Keratinocyte (primary cell): ENCODE measurements around the gene TM7SF3. TPM values are rescaled to one million over a fixed set of nuclear protein-coding genes. Genes with fewer than 3 reads are reported as not detected.

Experiments used
- DNase-seq: peaks from one replicate; pipeline ENCODE4 v3.0.0-alpha.2; 2011; ENCODE audit warnings: low read depth, missing footprints, low spot score
- FAIRE-seq: peaks from 2 replicates; lab custom pipeline; 2011; peaks lifted over from hg19 to GRCh38; lab: Jason Lieb, UNC
- H2AFZ ChIP-seq: 2 replicates; pipeline ENCODE4 v1.6.0; 2012; ENCODE audit warnings: low read length, control low read depth, inconsistent platforms; ENCODE audit not compliant: control insufficient read depth
- H3K27ac ChIP-seq: 2 replicates; pipeline ENCODE4 v1.5.1; 2011; ENCODE audit warnings: low read length; ENCODE audit not compliant: control insufficient read depth, insufficient read depth
- H3K27me3 ChIP-seq: 3 replicates; pipeline ENCODE4 v1.6.0; 2011; ENCODE audit warnings: low read length; ENCODE audit not compliant: control insufficient read depth, insufficient read depth; ENCODE audit errors: extremely low read depth
- H3K36me3 ChIP-seq, 2 experiments: 2 replicates in 1 of 2; 3 replicates in 1 of 2; pipeline ENCODE4 v1.5.1; 2011; ENCODE audit warnings: low read length in 2 of 2, mild to moderate bottlenecking in 1 of 2; ENCODE audit not compliant: control insufficient read depth in 2 of 2, insufficient read depth in 2 of 2; ENCODE audit errors: extremely low read depth in 1 of 2
- H3K4me1 ChIP-seq: 3 replicates; pipeline ENCODE4 v1.5.1; 2011; ENCODE audit warnings: low read length; ENCODE audit not compliant: control insufficient read depth, insufficient read depth; ENCODE audit errors: extremely low read depth
- H3K4me2 ChIP-seq: 3 replicates; pipeline ENCODE4 v1.6.0; 2011; ENCODE audit warnings: low read depth, low read length; ENCODE audit not compliant: control insufficient read depth, insufficient read depth; ENCODE audit errors: extremely low read depth
- H3K4me3 ChIP-seq, 3 experiments: fragments of 200-600 bp in 1 of 3; sonication (generic) in 1 of 3; 2 replicates in 2 of 3; 3 replicates in 1 of 3; pipeline ENCODE4 v1.5.1; 2011 to 2016; ENCODE audit warnings: low read length in 3 of 3, mild to moderate bottlenecking in 3 of 3, control low read depth in 2 of 3, inconsistent platforms in 1 of 3, low read depth in 1 of 3, mixed read lengths in 1 of 3, mixed run types in 1 of 3, moderate library complexity in 1 of 3; ENCODE audit not compliant: control insufficient read depth in 2 of 3, insufficient read depth in 2 of 3; ENCODE audit errors: extremely low read depth in 1 of 3
- H3K79me2 ChIP-seq: 2 replicates; pipeline ENCODE4 v1.6.0; 2012; ENCODE audit warnings: low read length; ENCODE audit not compliant: control insufficient read depth, insufficient read depth
- H3K9ac ChIP-seq: 3 replicates; pipeline ENCODE4 v1.6.0; 2011; ENCODE audit warnings: low read length; ENCODE audit not compliant: control insufficient read depth, insufficient read depth; ENCODE audit errors: extremely low read depth
- H3K9me1 ChIP-seq: 3 replicates; pipeline ENCODE4 v1.6.0; 2011; ENCODE audit warnings: low read length; ENCODE audit not compliant: control insufficient read depth, insufficient read depth; ENCODE audit errors: extremely low read depth
- H3K9me3 ChIP-seq: 2 replicates; pipeline ENCODE4 v1.5.1; 2012; ENCODE audit warnings: low read depth, low read length; ENCODE audit not compliant: control insufficient read depth
- H4K20me1 ChIP-seq: 3 replicates; pipeline ENCODE4 v1.6.0; 2011; ENCODE audit warnings: low read length; ENCODE audit not compliant: control insufficient read depth, insufficient read depth; ENCODE audit errors: extremely low read depth
- EZH2 ChIP-seq: IDR thresholded peaks from one replicate; pipeline ENCODE4 v1.6.1; 2012; ENCODE audit warnings: inconsistent platforms, mild to moderate bottlenecking, low read length, moderate library complexity
- dilution Hi-C: fragments of 300-500 bp; cut with MboI; formaldehyde crosslinking; loops from one replicate; pipeline ENCODE4 v1.7.0; 2020; ENCODE audit warnings: low sequenced_read_pairs; ENCODE audit not compliant: extremely low pct_ligation_motif_present
- polyA plus RNA-seq, 5 experiments: library from polyadenylated mRNA; depleted of rRNA in 3 of 5; stranded (reverse) in 3 of 5; stranded (forward) in 1 of 5; unstranded in 1 of 5; fragments of >200 nt; gene quantifications; 1 replicate in 1 of 5; 2 replicates in 3 of 5; 3 replicates in 1 of 5; pipeline versions ENCODE4 v1.2.1 to v1.2.3, GENCODE V29; 2011 to 2012; ENCODE audit warnings: missing spikeins in 2 of 5, low read depth in 1 of 5, low replicate concordance in 1 of 5
- TF ChIP-seq, protein P1 (sequence below), 3 experiments: IDR thresholded peaks in 1 of 3; conservative IDR thresholded peaks in 1 of 3; optimal IDR thresholded peaks in 1 of 3; 2 replicates in 2 of 3; 3 replicates in 1 of 3; pipeline versions ENCODE3 to v1.5.1; 2011; ENCODE audit warnings: low read length in 3 of 3, mild to moderate bottlenecking in 3 of 3, moderate library complexity in 2 of 3, control low read depth in 1 of 3, inconsistent platforms in 1 of 3; ENCODE audit not compliant: insufficient read depth in 2 of 3; ENCODE audit errors: extremely low read depth in 1 of 3

Gene TM7SF3
- polyA plus RNA-seq, 1 donor (not counting 4 experiments of a cell fraction or from before 2014, with no cell fraction given), result 407 TPM

DNA sequence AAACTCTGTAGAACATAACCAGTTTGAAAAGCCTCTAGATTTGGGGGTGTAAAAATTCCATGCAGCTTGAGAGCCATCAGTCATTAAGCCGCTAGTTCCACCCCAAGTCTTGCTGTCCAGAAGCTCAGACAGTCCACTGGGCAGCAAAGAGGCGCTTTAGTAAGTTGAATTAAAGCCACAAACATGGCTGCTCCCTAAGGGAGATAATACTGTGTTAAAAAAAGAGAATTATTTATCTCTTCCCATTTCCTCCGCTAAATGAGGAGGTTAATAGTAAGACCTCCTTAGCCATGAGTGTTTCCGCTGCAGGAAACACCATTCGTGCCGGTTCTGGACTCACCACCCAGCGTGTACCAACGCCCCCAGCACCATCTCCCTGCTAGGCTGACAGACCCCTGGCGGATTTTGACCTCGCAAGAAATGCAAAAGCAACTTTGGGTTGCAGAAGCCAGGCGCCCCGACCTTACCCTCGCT, 536 bp downstream of the TM7SF3 start:
- Histone ChIP-seq H3K4me3 (peak overlapping the region; percentile 90 to 93 (median 91)), H3K79me2 (peaks cover 49% of the 10 kb centered on the region), H3K4me1 (peaks cover 44% of the 10 kb centered on the region), H3K27me3 (no peaks in the 10 kb centered on the region), H2AFZ (peak overlapping the region; percentile 66), H3K9me3 (no peaks in the 10 kb centered on the region), H3K9me1 (no peaks in the 10 kb centered on the region), H4K20me1 (no peaks in the 10 kb centered on the region), H3K9ac (peak overlapping the region; percentile 85), H3K4me2 (peak overlapping the region; percentile 74), H3K27ac (peak overlapping the region; percentile 77), H3K36me3 (peaks cover 0 to 2% of the 10 kb centered on the region in 2 experiments)
- dilution Hi-C loops, result no loop called here
- FAIRE-seq, result no peak
- no peak for DNase-seq
- TF ChIP-seq, protein P1, sequence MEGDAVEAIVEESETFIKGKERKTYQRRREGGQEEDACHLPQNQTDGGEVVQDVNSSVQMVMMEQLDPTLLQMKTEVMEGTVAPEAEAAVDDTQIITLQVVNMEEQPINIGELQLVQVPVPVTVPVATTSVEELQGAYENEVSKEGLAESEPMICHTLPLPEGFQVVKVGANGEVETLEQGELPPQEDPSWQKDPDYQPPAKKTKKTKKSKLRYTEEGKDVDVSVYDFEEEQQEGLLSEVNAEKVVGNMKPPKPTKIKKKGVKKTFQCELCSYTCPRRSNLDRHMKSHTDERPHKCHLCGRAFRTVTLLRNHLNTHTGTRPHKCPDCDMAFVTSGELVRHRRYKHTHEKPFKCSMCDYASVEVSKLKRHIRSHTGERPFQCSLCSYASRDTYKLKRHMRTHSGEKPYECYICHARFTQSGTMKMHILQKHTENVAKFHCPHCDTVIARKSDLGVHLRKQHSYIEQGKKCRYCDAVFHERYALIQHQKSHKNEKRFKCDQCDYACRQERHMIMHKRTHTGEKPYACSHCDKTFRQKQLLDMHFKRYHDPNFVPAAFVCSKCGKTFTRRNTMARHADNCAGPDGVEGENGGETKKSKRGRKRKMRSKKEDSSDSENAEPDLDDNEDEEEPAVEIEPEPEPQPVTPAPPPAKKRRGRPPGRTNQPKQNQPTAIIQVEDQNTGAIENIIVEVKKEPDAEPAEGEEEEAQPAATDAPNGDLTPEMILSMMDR (optimal IDR thresholded peaks at IDR 0.05 in 1 of 3, IDR thresholded peaks at IDR 0.05 in 1 of 3, conservative IDR thresholded peaks at IDR 0.05 in 1 of 3; ENCODE audit: extremely low read depth in 1 of 3, insufficient read depth in 2 of 3, low read length in 3 of 3), result no peak
- no peak for TF ChIP-seq EZH2

DNA sequence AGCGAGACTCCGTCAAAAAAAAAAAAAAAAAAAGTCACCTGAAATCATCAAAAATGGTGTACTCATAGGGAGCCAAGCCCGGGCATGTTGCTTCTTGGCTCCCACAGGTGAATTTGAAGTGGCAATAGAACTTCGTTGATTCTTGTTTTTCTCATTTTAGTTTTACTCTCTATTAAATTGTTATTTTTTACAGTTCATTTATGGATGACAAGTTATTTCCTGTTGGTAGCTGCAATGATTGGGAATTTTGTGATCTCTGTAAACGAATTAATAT, 1.3 kb downstream of the TM7SF3 start:
- H3K27ac ChIP-seq, result peak overlapping the region; percentile 77

More for the DNA sequence above, 1.3 kb downstream of the TM7SF3 start:
- Histone ChIP-seq H3K4me2 (peak overlapping the region; percentile 74), H3K79me2 (peaks cover 56% of the 10 kb centered on the region), H4K20me1 (no peaks in the 10 kb centered on the region), H3K9me3 (no peaks in the 10 kb centered on the region), H3K36me3 (peaks cover 0 to 2% of the 10 kb centered on the region in 2 experiments), H3K27me3 (no peaks in the 10 kb centered on the region), H3K9ac (peak overlapping the region; percentile 85), H3K9me1 (no peaks in the 10 kb centered on the region), H3K4me3 (peak overlapping the region; percentile 90 to 93 (median 91)), H3K4me1 (peaks cover 44% of the 10 kb centered on the region), H2AFZ (no peak overlapping the region)
- DNase-seq (no peak), FAIRE-seq (no peak)
- dilution Hi-C loops, result no loop called here
- no peak for TF ChIP-seq EZH2
- TF ChIP-seq, protein P1 (optimal IDR thresholded peaks at IDR 0.05 in 1 of 3, IDR thresholded peaks at IDR 0.05 in 1 of 3, conservative IDR thresholded peaks at IDR 0.05 in 1 of 3; ENCODE audit: extremely low read depth in 1 of 3, insufficient read depth in 2 of 3, low read length in 3 of 3), result no peak
